Ureter (tissue), 1 donor: Measurements from ENCODE around the gene PPP1R27. TPM values are rescaled to one million over a fixed set of nuclear protein-coding genes. Genes with fewer than 3 reads are reported as not detected.

Experiments used
- DNase-seq: peaks from one replicate; pipeline ENCODE4 v3.0.0-alpha.2; 2020; ENCODE audit warnings: low spot score
- total RNA-seq: library from RNA; stranded (reverse); gene quantifications from one replicate; pipeline ENCODE4 v1.2.4, GENCODE V29; 2023
- donor health status: DM: yes; HTN: yes; CAD: no.

The PPP1R27 gene
- total RNA-seq, 1 donor from 2014 or later, result not detected

DNA sequence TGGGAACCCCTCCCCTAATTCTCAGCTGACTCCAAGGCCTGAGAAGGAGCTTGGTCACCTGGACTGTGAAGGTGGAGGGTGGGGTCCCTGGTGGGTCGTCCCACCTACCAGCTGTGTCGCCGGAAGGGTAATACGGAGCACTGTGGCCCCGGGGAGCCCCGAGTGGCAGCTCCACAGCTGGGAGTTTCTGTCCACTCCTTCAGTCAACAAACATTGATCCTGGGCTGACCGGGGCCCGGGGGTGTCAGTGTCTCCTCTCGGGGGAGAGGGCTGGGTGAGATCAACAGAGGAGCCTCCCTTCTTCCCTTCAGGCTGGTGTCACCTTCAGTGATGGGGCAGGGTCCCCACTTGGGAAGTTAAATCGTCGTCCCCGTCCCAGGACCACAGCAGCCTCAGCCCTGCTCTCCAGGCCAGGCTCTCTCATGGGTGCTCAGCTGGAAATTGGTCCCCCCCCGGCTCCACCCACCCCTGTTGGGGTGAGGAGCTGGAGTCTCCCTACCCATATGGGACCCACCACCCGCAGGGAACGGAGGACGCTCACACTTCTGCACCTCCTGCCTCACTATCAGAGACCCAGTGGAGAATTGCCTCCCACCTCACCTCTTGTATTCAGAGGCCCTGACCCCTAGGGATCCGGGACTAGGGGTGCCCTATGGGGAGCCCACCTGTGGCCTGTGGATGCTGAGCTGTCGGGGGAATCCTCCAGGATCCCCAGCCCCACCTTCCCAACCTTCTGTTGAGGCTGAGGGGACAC lies 29.0 kb downstream of the PPP1R27 start:
- no peak for DNase-seq

DNA sequence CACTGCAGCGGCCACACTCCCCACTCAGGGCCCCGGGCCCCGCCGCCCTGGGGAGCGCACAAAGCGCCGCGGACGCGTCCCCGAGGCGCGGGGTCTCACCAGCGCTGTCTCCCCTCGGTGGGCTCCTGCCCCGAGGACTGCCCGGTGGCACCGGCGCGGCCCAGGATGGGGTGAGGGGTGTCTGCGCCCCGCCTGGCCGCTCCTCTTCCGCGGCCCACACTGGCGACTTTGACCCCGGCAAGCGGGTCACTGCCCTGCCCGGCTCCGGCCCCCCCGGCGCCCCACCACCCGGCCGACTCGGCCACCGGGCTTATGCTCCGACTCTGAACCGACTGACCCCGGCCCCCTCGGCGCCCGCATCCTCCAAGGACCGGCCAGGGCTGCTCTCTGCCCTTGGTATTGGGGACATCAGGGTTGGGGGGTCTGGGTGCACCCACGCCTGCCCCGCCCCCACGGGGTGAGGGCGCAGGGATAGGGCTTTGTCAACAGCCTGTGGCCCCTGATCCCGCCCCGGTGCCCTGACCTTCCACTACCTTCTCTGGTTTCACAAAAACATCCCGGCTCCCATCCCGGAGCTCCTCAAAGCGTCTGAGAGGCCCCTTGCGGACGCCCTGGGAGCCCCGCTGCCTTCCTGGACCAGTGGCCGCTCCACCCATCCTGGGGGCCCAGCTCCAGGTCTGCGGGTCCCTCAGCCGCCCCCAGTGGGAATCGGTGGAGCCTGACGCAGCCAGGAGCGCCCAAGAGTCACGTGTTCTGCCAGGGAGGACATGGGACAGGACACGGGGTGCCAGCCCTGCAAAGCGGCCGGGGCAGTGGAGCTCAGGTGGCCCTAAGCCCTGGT lies 30.1 kb downstream of the PPP1R27 start:
- DNase-seq, result no peak

DNA sequence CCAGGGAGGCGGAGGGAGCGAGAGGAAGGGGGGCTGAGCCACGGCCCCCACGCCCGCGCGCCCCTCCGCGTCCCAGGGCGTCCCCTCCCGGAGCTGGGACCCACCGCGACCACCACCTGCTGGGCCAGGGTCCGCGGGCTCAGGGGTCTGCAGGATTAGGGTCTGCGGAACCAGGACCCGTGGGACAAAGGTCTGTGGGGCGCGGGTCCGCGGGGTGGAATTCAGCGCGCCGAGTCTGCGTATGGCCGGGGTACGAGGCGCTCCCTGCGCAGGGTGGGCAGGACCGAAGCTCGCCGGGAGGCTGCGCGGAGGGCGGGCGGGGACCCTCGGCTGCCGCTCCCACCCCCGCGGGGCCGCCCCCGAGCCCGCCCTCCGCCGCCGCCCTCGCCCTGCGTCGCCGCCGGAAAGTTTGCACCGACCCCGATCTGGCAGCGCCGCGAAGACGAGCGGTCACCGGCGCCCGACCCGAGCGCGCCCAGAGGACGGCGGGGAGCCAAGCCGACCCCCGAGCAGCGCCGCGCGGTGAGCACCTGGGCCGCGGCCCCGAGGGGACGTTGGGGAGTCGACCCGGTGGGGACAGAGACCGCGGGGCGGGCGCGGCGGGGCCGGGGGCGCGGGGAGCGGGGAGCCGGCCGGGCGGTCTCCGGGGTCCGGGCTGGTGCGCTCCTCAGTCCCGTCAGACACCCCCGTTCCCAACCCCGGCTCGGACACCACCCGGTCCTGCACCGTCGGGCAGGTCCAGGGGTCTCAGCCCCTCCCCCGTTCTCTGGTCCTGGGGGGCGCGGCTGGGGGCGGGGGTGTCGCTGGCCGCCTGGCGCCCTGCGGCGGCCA lies 30.9 kb downstream of the PPP1R27 start, which contains the start of gene GCGR:
Gene GCGR, plus strand, starts transcription at position 423 of the 831 bp plus-strand sequence. CDS start 4,869 bp downstream, outside the sequence.
- no peak for DNase-seq

DNA sequence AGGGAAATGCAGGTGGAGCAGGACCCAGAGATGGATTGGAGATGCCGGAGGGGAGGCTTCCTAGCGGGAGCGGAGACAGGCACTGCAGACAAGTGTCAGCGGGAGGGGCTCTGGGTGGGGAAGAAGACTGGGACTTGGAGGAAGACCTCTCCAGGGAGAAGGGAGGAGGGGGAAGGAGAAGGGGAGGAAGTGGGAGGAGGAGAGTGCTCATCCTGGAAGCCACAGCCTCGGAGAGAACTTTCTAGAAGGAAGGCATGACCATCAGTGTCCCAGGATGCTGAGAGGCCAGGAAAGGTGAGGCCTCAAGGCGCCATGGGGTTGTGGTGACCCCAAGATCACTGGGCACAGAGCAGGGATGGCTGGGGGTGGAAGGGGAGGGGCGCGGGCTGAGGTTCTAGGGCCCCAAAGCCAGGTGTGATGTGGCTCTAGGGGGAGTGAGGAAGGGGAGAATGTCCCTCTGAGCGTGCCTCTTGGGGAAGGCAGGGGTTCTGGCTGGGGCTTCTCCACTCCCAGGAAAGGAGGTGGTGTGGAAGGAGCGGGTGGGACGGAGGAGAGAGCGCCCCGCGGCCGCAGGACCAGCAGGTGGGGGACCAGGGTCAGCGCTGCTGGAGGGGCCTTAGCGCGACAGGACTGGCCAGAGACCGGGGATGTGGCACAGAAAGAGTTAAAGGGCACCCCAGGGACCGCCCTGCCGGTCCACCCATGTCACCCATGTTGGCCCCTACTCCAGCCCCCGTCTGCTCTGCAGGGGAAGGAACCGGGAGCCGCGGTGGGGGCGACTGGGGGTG lies 31.8 kb downstream of the PPP1R27 start:
- DNase-seq, result no peak

DNA sequence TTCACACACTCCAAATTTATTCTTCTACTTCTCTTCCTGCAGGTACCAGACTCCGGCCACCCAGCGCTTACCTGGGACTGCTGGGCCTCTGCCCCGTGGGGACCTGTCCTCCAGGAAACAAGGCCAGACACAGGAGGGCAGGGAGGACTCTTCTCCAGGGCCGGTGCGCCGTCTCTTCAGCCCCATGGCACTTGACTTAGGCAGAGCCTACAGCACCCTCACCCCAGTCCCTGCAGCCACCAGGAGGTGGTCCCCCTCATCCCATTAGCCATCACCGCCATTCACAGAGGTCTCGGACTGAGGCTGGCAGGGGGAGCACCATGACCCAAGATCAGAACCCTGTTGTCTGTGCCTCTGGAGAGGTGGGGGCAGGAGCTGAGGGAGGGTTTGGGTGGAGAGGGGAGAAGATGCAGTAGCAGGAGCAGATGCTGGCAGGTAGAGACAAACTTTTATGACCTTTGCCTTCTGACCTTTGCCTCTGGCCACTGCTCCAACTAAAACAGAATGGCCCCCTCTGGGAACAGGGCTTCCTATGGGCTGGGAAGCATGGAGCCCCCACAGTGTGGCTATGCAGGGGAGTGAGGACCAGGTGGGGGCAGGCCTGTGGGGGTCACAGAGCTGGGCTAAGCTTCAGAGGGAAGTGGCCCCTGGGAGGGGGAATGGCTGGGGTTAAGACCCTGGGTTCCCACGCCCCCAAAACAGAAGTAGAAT lies 32.6 kb downstream of the PPP1R27 start:
- DNase-seq, result no peak

DNA sequence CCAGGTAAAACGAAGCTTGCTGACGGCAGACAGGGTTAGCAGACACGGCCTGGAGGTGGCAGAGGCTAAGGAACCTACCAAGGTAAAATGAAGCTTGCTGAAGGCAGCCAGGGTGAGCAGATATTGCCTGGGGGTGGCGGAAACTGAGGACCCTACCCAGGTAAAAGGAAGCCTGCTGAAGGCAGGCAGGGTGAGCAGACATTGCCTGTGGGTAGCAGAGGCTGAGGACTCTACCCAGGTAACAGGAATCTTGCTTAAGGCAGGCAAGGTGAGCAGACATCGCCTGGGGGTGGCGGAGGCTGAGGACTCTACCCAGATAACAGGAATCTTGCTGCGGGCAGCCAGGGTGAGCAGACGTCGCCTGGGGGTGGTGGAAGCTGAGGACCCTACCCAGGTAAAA lies 33.5 kb downstream of the PPP1R27 start:
- DNase-seq, result no peak

DNA sequence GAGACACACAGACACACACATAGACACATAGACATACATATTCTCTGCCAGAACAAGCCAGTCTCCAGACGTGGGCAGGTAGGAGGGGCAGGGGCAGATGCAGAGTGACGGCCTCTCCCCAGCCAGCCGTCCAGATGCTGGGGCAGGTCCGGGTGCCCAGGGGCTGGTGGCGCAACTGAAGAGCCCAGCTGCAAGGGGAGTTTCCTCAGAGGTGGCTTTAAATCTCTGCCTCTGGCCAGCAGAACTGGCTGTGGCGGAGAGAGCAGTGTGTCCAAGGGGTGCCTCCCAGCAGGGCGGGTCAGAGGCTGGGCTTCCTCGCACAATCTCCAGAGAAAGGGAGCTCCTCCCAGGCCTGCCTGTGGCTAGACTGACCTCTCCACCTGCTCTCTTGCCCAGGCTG lies 40.3 kb downstream of the PPP1R27 start:
- no peak for DNase-seq

DNA sequence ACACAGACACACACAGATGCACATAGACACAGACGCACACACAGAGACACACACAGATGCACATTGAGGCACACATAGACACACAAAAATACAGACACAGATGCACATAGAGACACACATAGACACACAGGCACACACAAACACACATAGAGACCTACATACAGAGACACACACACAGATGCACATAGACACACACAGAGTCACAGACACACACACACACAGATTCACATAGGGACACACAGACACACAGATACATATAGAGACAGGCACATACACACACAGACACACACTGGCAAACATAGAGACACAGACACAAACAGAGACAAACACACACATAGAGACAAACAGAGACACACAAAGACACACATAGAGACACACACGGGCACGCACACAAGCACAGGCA lies 40.8 kb downstream of the PPP1R27 start:
- DNase-seq, result no peak

DNA sequence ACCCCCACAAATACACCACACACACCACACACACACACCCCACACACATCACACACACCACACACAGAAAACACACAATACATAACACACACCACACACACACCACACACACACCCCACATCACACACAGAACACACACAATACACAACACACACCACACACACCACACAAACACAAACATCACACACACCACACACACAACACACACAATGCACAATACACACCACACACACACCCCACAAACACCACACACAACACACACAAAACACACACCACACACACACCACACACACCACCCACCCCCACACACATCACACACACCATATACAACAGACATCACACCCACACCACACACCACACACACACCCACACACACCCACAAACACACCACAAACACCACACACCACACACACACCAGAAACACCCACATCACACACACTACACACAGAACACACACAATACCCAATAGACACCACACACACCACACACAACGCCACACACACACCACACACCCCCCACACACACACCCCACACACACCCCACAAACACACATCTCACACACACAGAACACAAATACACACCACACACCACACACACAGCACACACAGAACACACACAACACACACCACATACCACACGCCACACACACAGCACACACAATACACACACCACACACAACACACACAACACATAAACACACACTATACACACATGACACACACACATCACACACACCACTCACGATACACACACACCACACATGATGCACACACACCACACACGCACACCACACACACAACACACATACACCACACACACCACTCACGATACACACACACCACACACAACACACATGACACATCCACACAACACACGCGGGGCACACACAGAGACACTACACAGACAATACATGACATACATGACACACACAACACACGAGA lies 41.9 kb downstream of the PPP1R27 start:
- no peak for DNase-seq

Other genes with a start within 250 kb of the PPP1R27 start
- 106 TPM for gene NPLOC4, start 197.9 kb downstream of the PPP1R27 start, total RNA-seq
- gene TSPAN10, start 197.9 kb downstream of the PPP1R27 start, total RNA-seq, result 2.5 TPM
- gene PDE6G, start 178.5 kb downstream of the PPP1R27 start, total RNA-seq, result not detected
- 31.4 TPM for gene OXLD1, start 168.4 kb downstream of the PPP1R27 start, total RNA-seq
- gene CCDC137, start 168.3 kb downstream of the PPP1R27 start, total RNA-seq, result 19.2 TPM
- 35.5 TPM for gene ARL16, start 151.3 kb downstream of the PPP1R27 start, total RNA-seq
- 101 TPM for gene HGS, start 151.0 kb downstream of the PPP1R27 start, total RNA-seq
- gene MRPL12, start 131.7 kb downstream of the PPP1R27 start, total RNA-seq, result 59.8 TPM
- 33.1 TPM for gene SLC25A10, start 122.8 kb downstream of the PPP1R27 start, total RNA-seq
- not detected for gene GCGR, start 30.9 kb downstream of the PPP1R27 start, total RNA-seq
- 73.6 TPM for gene MCRIP1, start 1.8 kb downstream of the PPP1R27 start, total RNA-seq
- 665 TPM for gene P4HB, start 25.5 kb upstream of the PPP1R27 start, total RNA-seq
- 498 TPM for gene ARHGDIA, start 36.3 kb upstream of the PPP1R27 start, total RNA-seq
- 64.2 TPM for gene ALYREF, start 56.5 kb upstream of the PPP1R27 start, total RNA-seq
- gene ANAPC11, start 56.7 kb upstream of the PPP1R27 start, total RNA-seq, result 70.3 TPM
- 0.29 TPM for gene NPB, start 67.2 kb upstream of the PPP1R27 start, total RNA-seq
- 58.9 TPM for gene PCYT2, start 76.3 kb upstream of the PPP1R27 start, total RNA-seq
- 30.4 TPM for gene SIRT7, start 83.1 kb upstream of the PPP1R27 start, total RNA-seq
- gene MAFG, start 92.7 kb upstream of the PPP1R27 start, total RNA-seq, result 14.1 TPM
- gene PYCR1, start 102.2 kb upstream of the PPP1R27 start, total RNA-seq, result 63.9 TPM
- gene MYADML2, start 112.2 kb upstream of the PPP1R27 start, total RNA-seq, result not detected
- gene NOTUM, start 126.1 kb upstream of the PPP1R27 start, total RNA-seq, result 4.0 TPM
- 52.4 TPM for gene ASPSCR1, start 142.6 kb upstream of the PPP1R27 start, total RNA-seq
- gene CENPX, start 187.8 kb upstream of the PPP1R27 start, total RNA-seq, result 58.5 TPM
- gene LRRC45, start 188.3 kb upstream of the PPP1R27 start, total RNA-seq, result 11.0 TPM
- 5.0 TPM for gene RAC3, start 196.6 kb upstream of the PPP1R27 start, total RNA-seq
- 176 TPM for gene DCXR, start 202.6 kb upstream of the PPP1R27 start, total RNA-seq
- gene RFNG, start 216.8 kb upstream of the PPP1R27 start, total RNA-seq, result 30.0 TPM
- 91.2 TPM for gene GPS1, start 216.8 kb upstream of the PPP1R27 start, total RNA-seq
- 158 TPM for gene DUS1L, start 230.8 kb upstream of the PPP1R27 start, total RNA-seq